Stimulated activated CD4-positive, alpha-beta T cell treated with anti-CD3 and anti-CD28 coated beads, Interleukin-15, amount 100 ng/mL, for 1 hour (primary cell): ENCODE measurements around the gene CFAP92.
"Not testable (repeated sequence)": the region's sequence is repeated elsewhere in the genome, so short reads cannot be mapped to it uniquely, and the experiment has no call there.

Source experiments
- DNase-seq, 2 donors: peaks; one replicate each; pipeline ENCODE4 v3.0.0-alpha.2; 2020; ENCODE audit warnings: low read depth in 1 of 2, low spot score in 1 of 2

Gene CFAP92

DNA sequence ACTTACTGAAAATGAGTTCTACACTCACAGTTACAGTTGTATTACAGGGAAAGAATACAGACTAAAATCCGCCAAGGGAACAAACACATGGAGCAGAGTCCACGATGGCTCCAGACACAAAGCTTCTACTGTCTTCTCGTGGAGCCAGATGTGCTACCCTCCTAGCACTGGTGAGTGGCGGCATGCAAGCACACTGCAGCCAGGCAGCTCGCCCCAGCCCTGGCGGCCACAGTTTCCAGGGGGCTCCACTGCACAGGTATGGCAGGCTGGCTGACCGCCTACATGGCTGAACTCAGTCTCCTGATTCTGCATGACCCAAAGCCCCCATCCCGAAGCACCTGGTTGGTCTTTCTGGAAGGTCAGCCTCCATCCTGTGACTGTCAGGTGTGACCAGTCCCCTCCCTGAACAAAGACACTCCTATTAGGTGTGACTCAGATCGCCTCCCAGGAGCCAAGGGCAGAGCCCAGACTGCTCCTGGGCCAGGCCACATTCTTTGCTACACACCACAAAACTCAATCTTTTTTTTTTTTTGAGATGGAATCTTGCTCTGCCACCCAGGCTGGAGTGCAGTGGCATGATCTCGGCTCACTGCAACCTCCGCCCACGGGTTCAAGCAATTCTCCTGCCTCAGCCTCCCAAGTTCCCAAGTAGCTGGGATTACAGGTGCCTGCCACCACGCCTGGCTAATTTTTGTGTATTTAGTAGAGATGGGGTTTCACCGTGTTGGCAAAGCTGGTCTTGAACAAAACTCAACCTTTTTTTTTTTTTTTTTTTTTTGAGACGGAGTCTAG, 51.5 kb downstream of the CFAP92 start:
- no peak for DNase-seq

DNA sequence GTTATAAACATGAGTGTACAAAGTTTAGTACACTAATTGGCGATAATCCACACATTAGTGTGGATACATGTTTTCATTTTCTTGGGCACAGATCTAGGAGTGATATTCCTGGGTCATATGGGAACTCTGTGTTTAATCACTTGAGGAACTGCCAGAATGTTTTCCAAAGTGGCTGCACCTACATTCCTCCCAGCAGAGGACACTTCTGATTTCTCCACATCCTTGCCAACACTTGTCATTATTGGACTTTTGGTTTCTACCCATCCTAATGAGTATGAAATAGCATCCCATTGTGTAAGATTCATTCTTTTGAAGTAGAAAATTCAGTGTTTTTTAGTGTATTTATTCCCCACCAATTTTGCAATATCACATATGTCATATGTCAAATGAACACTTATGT, 53.6 kb downstream of the CFAP92 start:
- no peak for DNase-seq

DNA sequence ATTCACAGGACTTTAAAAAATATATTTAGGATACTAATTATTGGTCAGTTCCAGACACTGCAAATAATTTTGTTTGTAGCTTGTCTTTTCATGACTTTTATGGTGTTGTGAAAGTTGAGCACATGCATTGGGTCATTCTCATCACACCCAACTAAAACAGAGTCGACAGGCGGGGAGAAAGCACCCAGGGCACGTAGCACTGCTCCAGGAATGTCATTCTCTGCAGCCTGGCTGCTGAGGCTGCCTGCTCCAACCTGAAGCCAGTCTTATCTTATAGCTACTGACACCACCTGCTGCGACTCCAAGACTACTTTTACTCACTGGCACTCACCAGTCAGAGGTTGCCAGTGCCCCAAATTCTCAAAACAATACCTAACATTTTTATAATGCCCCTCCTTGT, 57.5 kb downstream of the CFAP92 start:
- DNase-seq, result no peak

DNA sequence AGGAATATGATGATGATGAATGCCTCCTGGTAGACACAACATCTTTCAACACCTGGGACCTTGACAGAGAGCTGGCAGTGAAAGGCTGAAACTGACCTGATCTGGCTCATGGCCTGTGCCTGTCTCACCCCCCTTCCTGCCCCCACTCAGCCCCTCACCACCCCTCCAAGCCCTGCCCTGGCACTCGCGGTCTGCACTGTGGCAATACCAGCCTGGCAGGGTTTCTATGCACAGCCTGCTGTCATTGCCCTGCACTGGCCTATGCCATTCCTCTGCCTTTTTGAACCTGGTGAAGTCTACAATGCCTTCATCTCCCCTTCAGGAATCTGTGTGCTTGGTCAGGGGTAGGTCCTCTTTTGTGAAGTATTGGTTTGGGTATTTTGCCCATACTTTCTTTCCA, 58.0 kb downstream of the CFAP92 start:
- no peak for DNase-seq

- DNase-seq, result no peak
Measured at GRCh38 chr3:128933922-128934253, 60.0 kb downstream of the CFAP92 start.

DNA sequence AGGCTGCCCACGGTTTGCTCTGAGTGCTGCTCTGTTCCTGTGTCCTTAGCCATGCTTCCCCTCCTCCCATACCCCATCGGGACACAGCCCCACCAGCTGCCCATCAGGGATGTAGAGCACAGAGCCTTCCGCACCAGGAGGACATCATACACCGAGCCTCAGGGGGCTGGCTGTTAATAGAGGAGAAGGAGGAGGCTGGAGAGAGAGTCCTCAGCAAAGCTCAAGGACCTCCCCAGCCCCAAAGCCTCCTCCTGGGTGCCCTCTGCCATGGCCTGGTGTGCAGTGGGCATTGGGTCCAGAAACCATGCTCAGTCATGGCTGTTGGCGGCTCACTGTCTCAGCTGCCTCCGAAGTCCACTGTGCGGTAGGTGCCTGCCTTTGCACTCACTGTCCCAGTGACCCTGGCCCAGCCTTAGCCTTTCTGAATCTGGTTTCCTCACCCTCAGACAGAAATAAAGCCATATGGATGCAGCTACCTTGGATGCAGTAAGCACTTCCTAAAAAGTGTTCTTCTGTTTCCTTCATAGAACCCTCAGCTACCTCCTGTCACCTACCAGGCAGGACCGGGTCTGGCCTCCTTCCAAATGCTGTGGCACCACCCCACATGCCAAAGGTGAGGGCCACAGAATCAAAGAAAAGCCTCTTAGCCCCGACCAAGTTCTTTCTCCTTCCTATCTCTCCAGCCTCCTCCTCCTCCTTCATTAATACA, 60.5 kb downstream of the CFAP92 start:
- no peak for DNase-seq

DNA sequence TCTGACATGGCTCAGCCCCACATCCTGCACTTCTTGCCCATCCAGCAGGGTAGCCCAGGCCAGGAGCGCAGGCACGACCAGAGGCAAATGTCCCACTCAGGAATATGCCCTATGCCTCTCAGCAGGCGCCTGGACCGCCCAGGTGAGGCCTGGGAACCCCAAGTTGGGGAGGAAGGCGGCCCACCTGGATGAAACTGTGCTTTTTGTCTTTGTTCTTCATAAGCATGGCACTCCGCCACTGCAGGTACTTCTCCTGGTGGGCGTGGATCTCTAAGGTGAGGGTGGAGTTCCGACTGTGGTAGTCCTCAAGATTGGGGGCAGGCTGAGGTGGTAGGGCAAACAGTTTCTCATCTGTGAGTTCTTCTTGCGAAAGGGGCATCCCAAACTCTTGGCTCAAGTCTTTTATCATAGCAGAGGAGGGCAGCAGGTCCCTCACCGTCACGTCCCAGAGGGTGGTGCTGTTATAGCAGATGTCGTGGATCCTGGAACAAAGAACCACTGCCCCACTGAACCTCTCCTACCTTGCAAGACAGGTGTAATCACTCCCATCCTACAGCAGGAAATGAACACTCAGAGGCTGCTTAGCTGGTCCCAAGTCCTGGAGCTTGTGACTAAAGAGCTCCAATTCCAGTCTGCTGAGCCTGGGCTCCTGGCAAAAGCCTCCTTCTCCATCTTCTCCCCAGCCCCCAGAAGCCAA, 61.2 kb downstream of the CFAP92 start:
- DNase-seq, result no peak

DNA sequence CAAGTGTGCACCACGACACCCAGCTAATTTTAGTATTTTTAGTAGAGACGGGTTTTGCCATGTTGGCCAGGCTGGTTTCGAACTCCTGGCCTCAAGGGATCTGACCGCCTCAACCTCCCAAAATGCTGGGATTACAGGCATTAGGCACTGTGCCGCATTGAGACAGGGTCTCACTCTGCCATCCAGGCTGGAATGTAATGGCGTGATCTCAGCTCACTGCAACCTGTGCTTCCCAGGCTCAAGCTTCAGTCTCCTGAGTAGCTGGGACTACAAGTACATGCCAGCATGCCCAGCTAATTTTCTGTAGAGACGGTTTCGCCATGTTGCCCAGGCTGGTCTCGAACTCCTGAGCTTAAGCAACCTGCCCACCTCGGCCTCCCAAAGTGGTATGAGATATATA, 62.8 kb downstream of the CFAP92 start:
- DNase-seq, result no peak

DNA sequence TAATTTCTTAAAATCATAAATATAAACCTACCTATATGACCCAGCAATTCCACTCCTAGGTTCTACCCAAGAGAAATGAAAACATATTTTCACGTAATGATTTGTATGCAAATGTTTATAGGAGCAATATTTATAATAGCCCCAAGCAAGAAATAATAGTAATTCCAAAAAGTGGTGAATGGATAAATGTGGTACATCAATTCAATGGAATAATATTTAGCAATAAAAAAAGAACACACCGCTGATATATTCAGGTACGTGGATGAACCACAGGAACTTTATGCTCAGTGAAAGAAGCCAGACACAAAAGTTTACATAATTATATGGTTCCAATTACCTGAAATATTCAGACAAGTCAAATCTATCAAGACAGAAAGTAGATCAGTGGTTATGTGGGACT, 64.5 kb downstream of the CFAP92 start:
- DNase-seq, result no peak

- not testable (repeated sequence) for DNase-seq
Measured at GRCh38 chr3:128923986-128924385, 69.9 kb downstream of the CFAP92 start.

DNA sequence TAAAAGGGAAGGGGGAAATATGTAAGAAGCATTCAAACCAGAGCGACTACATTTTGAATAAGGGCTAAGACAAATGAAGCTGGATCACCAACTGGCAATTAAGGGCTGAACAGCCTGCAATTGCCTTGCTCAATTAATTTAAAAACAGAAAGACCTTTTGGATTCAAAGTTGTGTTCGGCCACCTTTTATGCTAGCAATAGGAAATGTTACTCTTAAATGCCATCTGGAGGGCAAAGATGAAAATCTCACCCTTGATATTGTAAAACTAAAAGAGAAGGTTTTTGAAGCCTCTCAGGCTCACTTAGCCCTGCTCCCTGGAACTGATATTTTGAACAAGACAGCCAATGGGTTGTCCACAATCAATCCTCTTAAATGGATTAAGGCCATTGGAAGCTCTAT, 70.3 kb downstream of the CFAP92 start:
- no peak for DNase-seq

DNA sequence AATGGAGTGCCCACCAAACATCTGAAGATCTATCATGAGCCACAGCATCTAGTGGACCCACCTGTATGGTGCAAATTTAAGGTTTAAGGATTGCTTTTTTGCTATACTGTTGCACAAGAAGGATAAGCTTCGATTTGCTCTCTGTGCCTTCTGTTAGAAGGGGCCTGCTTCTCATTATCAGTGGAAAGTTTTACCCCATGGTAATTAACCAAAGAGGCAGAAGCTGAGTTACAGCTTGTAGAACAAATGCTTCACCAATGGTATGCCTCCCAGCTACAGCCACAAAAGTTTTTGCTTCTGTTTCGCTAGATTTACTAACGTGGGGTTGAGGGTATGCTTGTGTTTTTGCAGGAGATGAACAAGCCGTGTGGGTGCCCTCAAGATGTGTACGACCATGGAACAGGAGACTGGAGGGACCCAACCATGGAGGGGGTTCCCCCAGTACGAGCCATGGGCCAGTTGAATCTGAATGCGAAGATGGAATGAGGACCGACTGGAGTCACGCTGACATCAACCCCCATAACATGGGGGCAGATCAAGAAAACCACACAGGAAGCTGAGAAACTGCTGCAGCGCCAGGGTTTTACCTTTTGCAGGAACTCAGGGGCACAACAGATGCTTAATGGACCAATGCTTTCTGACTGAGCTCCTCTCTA, 70.9 kb downstream of the CFAP92 start:
- DNase-seq, result peak; percentile 11 to 23

DNA sequence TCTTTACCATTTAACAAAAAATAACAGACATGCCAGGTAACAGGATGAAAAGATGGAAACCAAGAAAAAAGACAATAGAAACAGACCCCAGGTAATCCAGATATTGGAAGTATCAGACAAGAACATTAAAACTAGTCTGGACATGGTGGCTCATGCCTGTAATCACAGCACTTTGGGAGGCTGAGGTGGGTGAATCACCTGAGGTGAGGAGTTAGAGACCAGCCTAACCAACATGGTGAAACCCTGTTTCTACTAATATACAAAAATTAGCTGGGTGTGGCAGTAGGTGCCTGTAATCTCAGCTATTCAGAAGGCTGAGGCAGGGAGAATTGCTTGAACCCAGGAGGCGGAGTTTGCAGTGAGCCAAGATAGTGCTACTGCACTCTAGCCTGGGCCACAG, 73.9 kb downstream of the CFAP92 start:
- DNase-seq, result no peak

- no peak for DNase-seq
Measured at GRCh38 chr3:128917291-128917690, 76.6 kb downstream of the CFAP92 start.

DNA sequence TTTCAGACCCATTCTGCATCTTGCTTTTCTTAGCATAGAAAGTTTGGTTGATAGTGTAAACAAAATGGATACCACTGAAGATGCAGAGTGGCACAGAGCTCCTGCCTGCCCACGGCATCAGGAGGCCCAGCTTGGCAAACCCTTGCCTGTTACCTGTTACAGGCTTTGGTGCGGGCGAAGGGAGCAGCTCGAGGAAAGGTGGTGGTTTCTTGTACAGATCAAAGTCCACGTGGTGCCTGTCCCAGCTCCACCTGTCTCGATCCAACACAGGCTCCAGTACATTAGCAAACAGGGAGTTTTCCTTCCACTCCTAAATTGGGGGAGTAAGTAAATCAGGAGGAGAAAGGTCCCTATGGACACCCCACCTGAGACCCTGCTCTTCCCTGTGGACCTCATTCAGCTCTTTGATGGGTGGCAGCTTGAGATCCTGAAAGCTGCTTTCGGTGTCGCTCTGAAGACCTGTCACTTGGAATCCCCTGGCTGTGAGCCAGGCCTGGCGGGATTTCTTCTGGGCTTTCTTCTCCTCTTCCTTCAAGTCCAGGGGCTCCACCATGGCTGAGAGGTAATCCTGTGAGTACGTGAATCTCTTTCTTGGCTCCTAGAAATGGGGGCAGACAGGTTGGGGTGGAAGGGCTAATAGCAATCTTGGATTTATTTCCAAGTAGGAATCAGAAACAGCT, 78.8 kb downstream of the CFAP92 start:
- DNase-seq, result no peak

DNA sequence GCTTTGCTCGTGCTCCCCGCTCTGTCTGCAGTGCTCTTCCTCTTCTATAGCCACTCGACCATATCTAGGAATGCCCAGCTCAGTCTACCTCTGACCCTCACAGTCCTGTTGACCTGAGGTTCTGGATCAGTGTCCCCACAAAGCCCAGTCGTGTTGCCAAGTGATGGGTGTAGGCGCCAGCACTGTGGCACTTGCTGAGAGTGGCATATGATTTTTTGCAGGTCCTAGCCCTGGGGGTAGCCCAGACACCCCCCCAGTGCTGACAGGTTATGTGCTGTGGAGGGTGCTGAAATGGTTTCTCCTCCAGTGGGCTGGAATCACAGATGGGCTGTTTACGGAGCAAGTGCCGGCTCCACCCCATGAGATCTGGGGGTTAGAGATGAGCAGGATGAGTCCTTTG, 82.0 kb downstream of the CFAP92 start:
- DNase-seq, result no peak

DNA sequence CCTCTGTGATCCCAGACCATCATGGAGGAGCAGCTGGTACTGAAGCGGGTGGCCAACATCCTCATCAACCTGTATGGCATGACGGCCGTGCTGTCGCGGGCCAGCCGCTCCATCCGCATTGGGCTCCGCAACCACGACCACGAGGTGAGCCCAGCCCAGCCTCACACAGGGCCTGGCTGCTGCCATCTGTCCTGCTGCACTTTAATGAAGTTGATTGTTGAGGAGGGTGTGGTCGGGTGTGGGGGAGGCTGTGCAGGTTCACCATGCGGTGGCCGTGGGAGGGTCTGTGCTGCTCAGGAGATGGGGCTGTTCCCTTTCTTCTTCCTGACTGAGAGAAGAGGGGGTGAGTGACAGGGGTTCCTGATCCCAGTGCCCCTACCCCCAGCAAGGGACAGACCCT, 83.9 kb downstream of the CFAP92 start:
- DNase-seq, result no peak

DNA sequence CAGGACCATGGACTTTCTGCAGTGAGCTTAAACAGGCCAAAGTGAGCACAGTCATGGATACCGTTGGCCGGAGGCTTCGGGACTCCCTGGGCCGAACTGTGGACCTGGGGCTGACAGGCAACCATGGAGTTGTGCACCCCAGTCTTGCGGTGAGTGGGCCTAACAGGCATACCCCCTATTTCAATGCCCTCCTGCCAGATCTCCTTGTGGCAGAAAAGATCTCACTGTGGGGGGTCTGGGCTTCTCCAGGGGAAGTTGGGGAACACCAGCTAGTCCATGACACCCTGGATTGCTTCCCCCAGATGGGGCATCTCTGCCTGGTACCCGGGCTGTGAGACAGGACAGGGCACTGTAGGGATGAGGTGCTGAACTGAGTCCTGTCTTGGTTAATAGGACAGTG, 84.9 kb downstream of the CFAP92 start:
- no peak for DNase-seq

- no peak for DNase-seq
Measured at GRCh38 chr3:128907706-128908445, 86.0 kb downstream of the CFAP92 start.

- DNase-seq, result no peak
Measured at GRCh38 chr3:128906804-128907525, 86.9 kb downstream of the CFAP92 start.
